RWPE2 (cell line): ENCODE measurements around the gene STARD9.
"Not testable (repeated sequence)": the region's sequence is repeated elsewhere in the genome, so short reads cannot be mapped to it uniquely, and the experiment has no call there.

ENCODE experiments used
- ATAC-seq: fragments of 200-7000 bp; cut with Tn5 transposase; 3 replicates; pipeline ENCODE4 v1.9.1; 2021; ENCODE audit warnings: low read depth
- DNase-seq: peaks from one replicate; pipeline ENCODE4 v3.0.0-alpha.2; 2020; ENCODE audit warnings: low spot score
- H3K27ac ChIP-seq: fragments of 450-650 bp; 2 replicates; pipeline ENCODE4 v1.5.1; 2017; ENCODE audit warnings: mild to moderate bottlenecking; ENCODE audit not compliant: poor library complexity, severe bottlenecking
- H3K27me3 ChIP-seq: fragments of 250-450 bp; sonication (Bioruptor Pico); 2 replicates; pipeline ENCODE4 v1.5.1; 2021; ENCODE audit warnings: mild to moderate bottlenecking, moderate library complexity; ENCODE audit not compliant: insufficient read depth, poor library complexity, severe bottlenecking
- H3K36me3 ChIP-seq: fragments of 250-450 bp; sonication (Bioruptor Pico); 2 replicates; pipeline ENCODE4 v1.5.1; 2020; ENCODE audit warnings: low read depth, mild to moderate bottlenecking, moderate library complexity
- H3K4me1 ChIP-seq: fragments of 250-450 bp; sonication (Bioruptor Pico); 2 replicates; pipeline ENCODE4 v1.5.1; 2021; ENCODE audit warnings: mild to moderate bottlenecking, moderate library complexity; ENCODE audit not compliant: insufficient read depth, poor library complexity, severe bottlenecking
- H3K4me3 ChIP-seq: fragments of 250-450 bp; sonication (Bioruptor Pico); 2 replicates; pipeline ENCODE4 v1.5.1; 2021; ENCODE audit warnings: mild to moderate bottlenecking, moderate library complexity; ENCODE audit not compliant: severe bottlenecking
- H3K9me3 ChIP-seq: fragments of 250-450 bp; sonication (Bioruptor Pico); 2 replicates; pipeline ENCODE4 v1.5.1; 2021; ENCODE audit warnings: mild to moderate bottlenecking, moderate library complexity; ENCODE audit not compliant: severe bottlenecking
- TF ChIP-seq, protein P1 (sequence below): fragments of 450-650 bp; IDR thresholded peaks from one replicate; pipeline ENCODE4 v1.5.1; 2017; ENCODE audit warnings: mild to moderate bottlenecking, moderate library complexity; ENCODE audit not compliant: poor library complexity, severe bottlenecking

The STARD9 gene

DNA sequence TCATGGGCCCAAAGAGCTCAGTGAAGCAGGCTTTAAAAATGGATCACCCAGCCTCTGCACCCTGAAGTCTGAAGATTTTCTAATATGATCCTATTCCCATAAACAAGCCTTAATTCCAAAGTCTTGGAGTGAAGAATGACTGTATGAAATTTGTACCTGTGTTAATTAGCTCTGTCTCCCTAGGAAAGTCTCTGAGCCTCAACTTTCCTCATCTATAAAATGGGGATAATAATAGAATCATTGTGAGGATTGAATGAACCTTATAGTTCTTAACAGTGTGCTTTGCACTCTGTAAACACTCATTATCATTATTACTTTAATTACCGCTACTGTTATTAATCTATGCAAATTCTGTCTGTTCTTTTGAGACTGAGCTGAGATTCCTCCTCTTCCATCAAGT, 99.6 kb downstream of the STARD9 start:
- Histone ChIP-seq H3K27me3 (no peaks in the 10 kb centered on the region), H3K27ac (no peak overlapping the region), H3K4me1 (peaks cover 21% of the 10 kb centered on the region), H3K36me3 (0 out of 2 replicates have a peak, but pooled peaks cover 9% of the 10 kb centered on the region), H3K9me3 (no peaks in the 10 kb centered on the region), H3K4me3 (no peak overlapping the region)
- no peak for ATAC-seq
- no peak for DNase-seq
- TF ChIP-seq, protein P1, sequence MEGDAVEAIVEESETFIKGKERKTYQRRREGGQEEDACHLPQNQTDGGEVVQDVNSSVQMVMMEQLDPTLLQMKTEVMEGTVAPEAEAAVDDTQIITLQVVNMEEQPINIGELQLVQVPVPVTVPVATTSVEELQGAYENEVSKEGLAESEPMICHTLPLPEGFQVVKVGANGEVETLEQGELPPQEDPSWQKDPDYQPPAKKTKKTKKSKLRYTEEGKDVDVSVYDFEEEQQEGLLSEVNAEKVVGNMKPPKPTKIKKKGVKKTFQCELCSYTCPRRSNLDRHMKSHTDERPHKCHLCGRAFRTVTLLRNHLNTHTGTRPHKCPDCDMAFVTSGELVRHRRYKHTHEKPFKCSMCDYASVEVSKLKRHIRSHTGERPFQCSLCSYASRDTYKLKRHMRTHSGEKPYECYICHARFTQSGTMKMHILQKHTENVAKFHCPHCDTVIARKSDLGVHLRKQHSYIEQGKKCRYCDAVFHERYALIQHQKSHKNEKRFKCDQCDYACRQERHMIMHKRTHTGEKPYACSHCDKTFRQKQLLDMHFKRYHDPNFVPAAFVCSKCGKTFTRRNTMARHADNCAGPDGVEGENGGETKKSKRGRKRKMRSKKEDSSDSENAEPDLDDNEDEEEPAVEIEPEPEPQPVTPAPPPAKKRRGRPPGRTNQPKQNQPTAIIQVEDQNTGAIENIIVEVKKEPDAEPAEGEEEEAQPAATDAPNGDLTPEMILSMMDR = no peak

DNA sequence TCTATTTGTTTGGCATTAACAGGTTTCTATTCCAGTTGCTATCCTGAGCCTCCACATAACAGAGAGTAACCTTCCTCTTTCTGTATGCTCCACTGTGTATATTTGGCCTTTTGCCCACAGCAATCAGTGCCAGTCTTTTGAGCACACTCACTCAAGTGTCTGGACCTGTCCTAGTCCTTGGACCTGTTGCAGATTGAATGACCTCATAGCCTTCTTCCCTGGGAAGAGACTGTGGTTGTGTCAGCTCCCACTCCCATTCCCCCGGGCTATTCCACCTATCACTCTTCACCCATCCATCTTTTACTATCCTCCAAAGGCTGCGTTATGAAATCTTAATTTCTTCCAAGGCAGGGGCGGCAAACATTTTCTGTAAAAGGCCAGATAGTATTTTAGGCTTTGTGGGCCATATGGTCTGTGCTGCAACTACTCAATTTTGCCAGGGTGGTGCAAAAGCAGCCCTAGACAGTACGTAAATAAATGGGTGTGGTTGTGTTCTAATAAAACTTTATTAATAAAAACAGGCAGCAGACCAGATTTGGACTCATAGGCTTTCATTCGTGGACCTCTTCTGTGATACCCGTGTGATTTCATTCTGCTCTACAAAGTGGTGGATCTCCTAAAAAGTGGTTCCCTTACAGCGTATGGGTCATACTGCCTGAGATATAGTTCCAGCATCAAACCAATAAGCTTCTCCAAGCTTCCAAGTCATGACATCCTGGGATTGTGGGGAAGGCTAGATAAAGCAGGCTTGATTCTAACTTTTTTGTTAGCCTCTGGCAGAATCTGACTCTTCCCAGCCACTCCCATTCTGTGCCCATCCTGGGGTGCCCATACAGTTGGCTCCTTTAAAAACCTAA, 104.1 kb downstream of the STARD9 start:
- TF ChIP-seq, protein P1 = no peak
- peak overlapping the region; percentile 60 for H3K27ac ChIP-seq
- H3K9me3 ChIP-seq = no peaks in the 10 kb centered on the region
- peaks cover 15% of the 10 kb centered on the region; the same call in 1 of the 2 replicates for H3K36me3 ChIP-seq
- no peak overlapping the region for H3K4me3 ChIP-seq
- DNase-seq (no peak), ATAC-seq (peak; percentile 88)
- peaks cover 19% of the 10 kb centered on the region for H3K4me1 ChIP-seq
- H3K27me3 ChIP-seq = no peaks in the 10 kb centered on the region

DNA sequence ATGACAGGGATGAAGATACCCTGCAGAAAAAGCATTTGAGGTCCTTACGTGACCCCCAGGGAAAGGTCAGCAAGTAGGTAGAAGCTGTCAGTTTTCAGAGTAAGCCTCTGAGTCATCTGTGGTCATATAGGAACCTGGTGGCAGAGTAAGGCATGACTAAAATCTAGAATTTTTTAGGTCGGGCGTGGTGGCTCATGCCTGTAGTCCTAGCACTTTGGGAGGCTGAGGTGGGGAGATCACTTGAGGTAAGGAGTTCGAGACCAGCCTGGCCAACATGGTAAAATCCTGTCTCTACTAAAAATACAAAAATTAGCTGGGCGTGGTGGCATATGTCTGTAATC, 104.7 kb downstream of the STARD9 start:
- Histone ChIP-seq H3K27ac (peak overlapping the region; percentile 60), H3K36me3 (peaks cover 11% of the 10 kb centered on the region; the same call in 1 of the 2 replicates), H3K4me1 (peaks cover 19% of the 10 kb centered on the region)
- H3K4me3 ChIP-seq, H3K27me3 ChIP-seq, H3K9me3 ChIP-seq, DNase-seq: not testable (repeated sequence)
- ATAC-seq = peak; percentile 72

DNA sequence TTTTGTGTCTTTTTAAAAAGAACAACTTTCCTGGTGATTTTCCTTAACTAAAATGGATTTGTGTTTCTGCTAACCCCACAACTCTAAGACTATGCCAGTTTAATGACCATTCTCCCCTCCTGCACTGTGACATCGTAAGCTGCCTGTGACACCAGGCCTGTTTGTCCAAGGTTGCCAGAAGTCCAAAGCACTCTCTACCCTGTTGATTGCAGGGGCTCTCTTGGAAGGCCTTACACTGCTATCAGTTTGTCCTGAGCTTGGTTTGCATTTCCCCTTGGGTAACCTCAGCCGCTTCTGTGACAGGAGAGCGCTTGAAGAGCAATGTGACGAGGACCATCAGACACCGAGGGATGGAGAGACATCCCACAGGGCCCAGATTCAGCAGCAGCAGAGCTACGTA, 105.7 kb downstream of the STARD9 start:
- peak overlapping the region; percentile 60 for H3K27ac ChIP-seq
- peaks cover 19% of the 10 kb centered on the region for H3K4me1 ChIP-seq
- TF ChIP-seq, protein P1 = no peak
- no peaks in the 10 kb centered on the region for H3K27me3 ChIP-seq
- no peak for DNase-seq
- H3K9me3 ChIP-seq = no peaks in the 10 kb centered on the region
- no peak for ATAC-seq
- peaks cover 5% of the 10 kb centered on the region; the same call in 1 of the 2 replicates for H3K36me3 ChIP-seq
- no peak overlapping the region for H3K4me3 ChIP-seq

DNA sequence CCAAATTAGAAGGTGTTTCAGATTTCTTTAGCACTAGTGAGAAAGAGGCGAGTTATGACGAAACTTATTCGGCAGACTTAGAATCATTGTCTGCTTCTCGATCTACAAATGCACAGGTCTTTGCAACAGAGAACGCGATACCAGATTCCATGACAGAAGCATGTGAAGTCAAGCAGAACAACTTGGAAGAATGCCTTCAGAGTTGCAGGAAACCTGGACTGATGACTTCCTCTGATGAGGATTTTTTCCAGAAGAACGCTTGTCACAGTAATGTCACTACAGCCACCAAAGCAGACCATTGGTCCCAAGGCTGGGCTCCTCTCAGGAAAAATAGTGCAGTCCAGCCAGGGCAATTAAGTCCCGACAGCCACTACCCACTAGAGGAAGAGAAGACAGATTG, 110.9 kb downstream of the STARD9 start:
- Histone ChIP-seq H3K4me3 (no peak overlapping the region), H3K9me3 (no peaks in the 10 kb centered on the region), H3K36me3 (peaks cover 5% of the 10 kb centered on the region; the same call in 1 of the 2 replicates), H3K27ac (no peak overlapping the region), H3K4me1 (peaks cover 4% of the 10 kb centered on the region), H3K27me3 (no peaks in the 10 kb centered on the region)
- TF ChIP-seq, protein P1 = no peak
- ATAC-seq = no peak
- no peak for DNase-seq
